Amygdala (tissue), 56 donors: Measurements from ENCODE around the gene PPM1E.
"Not testable (repeated sequence)": the region's sequence is repeated elsewhere in the genome, so short reads cannot be mapped to it uniquely, and the experiment has no call there.

Experiments
- DNase-seq, 56 donors: peaks; one replicate each; lab custom pipeline; 2025; lab: John Stamatoyannopoulos, UW

PPM1E gene

DNA sequence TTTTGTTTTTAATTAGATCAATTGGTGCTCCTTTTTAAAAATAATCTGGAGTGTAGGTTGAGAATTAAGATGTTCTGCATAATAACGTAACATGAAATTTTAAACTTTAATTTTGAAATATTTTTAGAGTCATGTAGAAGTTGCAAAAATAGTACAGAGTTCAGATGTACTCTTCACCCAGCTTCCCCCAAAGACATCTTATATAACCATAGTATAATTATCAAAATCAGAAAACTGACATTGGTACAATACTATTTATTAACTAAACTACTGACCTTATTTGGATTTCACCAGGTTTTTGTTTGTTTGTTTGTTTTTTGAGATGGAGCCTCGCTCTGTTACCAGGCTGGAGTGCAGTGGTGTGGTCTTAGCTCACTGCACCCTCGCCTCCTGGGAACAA is 76.9 kb downstream of the PPM1E start:
- DNase-seq: no peak

DNA sequence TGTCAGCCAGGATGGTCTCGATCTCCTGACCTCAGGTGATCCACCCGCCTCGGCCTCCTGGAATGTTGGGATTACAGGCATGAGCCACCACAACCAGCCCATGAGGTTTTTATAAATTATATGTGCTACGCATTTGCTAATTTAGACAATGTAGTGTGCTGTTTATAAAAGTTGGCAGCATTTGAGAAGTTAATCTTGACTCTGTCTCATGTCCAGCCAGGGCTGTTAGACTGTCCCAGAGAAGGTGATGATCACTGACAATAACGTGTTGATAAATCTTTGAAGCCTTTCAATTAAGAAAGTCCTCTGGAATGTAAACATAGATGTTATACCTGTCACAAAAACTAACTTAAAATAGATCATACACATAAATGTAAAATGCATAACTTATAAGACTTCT is 82.0 kb downstream of the PPM1E start:
- no peak for DNase-seq

DNA sequence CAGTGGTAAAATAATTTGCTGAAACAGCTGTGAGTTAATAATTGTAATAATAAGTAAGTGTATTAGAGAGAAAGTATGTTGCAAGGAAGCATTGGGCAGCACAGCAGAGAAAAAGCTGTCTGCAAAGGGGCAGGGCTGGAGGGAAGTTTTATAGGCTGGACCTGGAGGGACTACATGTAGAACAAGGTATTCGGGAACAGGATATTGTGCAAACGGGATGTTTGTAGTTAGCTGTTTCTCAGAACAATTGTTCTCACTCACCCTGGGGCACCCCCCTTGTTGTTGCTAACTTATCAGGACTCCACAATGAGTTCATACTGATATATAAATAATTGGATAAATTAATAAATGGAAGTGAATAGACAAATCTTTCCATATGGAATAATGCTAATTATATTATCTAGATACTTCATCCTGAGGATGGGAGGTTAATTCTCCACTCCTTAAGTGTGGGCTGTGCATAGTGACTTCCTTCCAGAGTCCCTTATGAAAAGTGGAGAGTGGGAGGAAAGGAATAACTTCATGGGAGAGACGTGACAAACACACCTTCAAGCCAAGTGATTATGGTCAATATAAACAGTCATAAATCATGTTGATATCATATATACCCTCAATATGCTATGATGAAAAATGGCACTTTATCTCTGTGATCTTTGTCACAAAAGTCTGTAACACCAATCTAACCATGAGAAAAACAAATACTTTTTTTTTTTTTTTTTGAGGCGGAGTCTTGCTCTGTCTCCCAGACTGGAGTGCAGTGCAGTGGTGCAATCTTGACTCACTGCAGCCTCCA is 85.4 kb downstream of the PPM1E start:
- DNase-seq: no peak

DNA sequence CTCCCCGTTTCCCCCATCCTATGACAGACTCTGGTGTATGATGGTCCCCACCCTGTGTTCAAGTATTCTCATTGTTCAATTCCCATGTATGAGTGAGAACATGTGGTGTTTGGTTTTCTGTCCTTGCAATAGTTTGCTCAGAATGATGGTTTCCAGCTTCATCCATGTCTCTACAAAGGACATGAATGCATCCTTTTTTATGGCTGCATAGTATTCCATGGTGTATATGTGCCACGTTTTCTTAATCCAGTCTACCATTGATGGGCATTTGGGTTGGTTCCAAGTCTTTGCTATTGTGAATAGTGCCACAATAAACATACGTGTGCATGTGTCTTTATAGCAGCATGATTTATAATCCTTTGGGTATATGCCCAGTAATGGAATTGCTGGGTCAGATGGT is 90.8 kb downstream of the PPM1E start:
- not testable (repeated sequence) for DNase-seq

DNA sequence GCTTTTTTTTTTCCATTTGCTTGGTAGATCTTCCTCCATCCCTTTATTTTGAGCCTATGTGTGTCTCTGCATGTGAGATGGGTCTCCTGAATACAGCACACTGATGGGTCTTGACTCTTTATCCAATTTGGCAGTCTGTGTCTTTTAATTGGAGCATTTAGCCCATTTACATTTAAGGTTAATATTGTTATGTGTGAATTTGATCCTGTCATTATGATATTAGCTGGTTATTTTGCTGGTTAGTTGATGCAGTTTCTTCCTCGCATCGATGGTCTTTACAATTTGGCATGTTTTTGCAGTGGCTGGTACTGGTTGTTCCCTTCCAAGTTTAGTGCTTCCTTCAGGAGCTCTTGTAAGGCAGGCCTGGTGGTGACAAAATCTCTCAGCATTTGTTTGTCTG is 94.5 kb downstream of the PPM1E start:
- DNase-seq: not testable (repeated sequence)

DNA sequence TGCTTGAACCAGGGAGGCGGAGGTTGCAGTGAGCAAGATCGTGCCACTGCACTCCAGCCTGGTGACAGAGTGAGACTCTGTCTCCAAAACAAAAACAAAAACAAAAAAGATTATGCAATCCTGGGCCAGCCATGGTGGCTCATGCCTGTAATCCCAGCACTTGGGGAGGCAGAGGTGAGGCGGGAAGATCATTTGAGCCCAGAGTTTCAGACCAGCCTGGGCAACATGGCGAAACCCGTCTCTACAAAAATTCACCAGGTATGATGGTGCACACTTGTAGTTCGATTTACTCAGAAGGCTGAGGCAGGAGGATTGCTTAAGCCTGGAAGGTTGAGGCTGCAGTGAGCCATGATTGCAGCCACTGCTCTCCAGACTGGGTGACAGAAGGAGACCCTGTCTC is 109.6 kb downstream of the PPM1E start:
- no peak for DNase-seq

DNA sequence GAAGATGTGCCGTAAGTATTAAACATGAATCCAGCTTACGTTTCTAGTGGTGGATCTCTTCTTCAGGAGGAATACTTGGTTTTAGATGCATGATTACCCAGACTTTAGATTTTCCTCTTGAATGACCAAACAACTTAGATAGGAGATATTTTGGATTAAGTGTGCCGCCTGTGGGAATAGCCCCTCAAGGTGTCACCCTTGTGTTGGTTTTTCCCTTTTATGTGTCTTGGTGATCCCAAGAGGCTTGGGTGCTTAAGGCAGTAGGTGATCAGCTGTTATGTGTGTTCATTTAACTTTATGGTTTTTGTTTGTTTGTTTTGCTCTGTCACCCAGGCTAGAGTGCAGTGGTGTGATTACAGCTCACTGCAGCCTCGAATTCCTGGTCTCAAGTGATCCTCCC is 115.1 kb downstream of the PPM1E start:
- DNase-seq: no peak

DNA sequence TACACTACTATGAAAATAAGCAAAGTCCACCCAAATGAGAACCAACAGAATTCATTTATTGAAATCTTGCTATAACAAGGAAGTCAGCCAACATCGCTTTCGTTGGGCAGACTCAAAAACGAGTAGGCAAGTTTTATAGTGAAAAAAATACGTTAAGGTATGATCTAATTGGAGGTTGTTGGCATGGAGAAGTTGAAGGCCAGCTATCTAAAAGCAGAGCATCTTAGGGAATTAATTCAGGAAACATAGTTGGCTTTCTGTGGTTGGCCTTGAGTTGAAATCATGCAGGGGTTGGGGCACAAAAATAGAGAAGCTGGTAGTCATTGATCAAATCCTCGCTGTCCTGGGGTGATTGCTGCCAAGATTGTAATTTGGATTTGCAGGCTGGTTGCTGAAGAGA is 118.3 kb downstream of the PPM1E start:
- DNase-seq: no peak

DNA sequence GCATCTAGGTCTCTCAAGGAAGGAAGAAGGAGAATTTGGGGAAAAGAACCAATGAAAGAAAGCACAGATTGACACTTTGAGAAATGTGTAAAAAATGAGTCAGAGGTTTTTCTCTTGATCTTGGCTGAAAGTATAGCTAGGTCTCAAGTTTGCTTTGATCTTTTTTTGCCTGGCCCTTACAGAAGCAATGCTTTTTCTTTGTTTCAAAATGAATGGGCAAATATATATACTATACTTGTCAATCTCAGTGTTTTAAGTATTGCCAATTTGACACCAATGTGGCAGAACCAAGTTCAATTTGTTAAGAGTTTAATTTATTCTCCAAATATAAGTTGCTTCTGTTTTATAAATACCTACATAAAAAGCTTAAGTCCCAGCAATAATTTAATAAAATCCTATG is 119.6 kb downstream of the PPM1E start:
- DNase-seq: no peak

DNA sequence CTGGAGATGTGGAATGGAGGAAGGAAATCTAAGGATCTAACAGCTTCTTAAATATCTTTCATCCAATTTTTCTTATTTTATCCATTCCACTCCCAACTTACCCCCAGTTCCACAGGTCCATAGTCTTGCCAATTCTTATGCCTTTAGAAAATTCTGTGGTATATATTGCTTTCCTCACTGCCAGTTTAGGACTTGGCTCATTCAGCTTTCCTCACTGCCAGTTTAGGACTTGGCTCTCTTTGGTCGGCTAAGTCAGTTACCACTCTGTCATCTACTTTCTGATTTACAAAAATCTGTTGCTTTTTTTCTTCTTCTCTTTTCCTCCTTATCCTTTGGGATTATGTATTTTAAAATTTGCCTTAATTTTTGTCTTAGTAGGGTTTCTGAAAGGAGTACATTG is 128.5 kb downstream of the PPM1E start:
- no peak for DNase-seq

DNA sequence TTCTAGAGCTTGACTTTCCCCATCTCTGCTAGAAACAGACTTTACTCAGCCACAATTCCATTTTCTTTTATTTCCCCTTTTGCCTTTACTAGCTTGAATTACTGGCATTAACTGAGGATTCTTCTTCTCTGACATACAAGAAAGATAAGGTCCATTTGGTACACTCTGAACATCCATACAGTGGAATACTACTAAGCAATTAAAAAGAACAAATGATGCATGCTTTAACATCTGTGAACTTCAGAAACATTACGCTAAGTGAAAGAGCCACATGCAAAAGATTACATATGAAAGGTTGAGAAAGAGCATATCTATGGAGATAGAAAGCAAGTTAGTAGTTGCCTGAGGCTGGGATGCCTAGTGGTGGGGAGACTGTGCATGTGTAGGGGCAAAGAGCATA is 130.9 kb downstream of the PPM1E start:
- no peak for DNase-seq

DNA sequence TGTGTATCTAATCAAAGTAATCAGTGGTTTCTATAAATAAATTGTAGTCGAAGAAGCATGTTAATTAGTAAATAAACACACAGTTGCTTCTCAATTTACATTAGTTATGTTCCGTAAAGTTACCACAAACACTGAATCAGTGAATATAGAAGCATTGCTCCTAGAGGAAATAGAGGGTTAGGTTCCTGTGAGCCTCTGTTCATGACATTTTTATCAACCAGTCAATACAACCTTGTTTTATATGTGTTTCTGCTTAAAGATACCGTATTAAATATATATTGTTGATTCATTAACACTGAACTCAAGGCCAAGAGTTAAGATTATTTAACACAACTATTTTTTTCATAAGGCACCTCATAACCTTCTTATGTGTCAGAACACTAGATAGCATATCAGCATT is 134.3 kb downstream of the PPM1E start:
- no peak for DNase-seq

DNA sequence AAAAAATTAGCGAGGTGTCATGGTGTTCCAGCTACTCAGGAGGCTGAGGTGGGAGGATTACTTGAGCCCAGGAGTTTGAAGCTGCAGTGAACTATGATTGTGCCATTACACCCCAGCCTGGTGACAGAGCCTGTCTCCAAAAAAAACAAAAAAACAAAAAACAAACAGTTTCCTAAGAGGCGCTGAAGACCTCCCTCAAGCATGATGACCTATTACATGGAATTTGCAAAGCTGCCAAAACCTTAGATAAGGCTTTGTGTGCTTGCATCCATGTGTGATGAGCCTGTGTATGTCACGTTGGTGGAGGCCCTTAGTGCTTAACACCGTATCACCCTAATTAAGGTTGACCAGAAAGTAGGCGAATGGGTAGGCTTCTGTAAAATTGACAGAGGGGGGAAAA is 143.5 kb downstream of the PPM1E start:
- DNase-seq: no peak

DNA sequence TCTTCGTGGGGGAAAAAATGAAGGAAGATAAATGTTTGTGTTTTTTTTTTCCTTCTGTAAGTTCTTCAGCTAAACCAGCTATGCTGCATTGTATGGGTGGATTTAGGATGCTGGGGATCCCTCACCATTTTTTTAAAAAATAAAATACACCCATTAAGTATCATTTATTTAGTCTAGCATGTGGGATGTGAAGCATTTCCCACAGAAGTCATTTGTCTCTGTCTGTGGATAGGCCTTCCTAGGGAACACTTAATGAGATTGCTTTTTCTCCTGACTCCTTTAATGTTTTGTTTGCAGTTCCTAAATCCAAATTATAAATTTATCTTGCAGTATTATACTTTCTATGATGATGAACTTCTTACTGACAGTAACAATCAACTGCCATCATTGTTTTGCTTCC is 146.7 kb downstream of the PPM1E start:
- DNase-seq: no peak

DNA sequence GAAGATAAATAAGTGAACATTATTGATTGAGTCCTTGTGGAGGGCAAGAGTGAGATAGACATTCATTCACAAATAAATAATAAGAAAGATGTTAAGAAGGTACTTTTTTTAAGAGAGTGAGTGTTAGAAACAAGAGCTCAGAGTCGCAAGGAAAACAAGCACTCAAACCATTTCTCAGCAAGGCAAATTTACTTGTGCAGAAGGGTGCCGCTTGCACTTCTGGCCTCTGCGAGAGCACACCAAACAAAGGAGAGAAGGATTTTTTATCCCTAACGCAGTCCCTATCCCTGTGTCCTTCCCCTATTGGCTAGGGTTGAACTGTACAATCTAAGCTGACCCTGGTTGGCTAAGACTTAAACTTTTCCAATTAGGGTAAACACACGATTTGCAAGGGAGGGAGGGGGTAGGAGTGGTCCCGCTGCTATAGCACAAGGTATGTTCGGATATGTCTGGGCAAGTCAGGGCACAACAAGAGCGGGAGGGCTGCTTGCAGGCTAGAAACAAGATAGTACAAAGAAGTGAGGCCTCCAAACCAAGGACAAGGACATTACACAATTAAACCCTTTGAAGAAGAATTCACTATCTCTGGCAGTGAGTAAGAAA is 156.2 kb downstream of the PPM1E start:
- no peak for DNase-seq

DNA sequence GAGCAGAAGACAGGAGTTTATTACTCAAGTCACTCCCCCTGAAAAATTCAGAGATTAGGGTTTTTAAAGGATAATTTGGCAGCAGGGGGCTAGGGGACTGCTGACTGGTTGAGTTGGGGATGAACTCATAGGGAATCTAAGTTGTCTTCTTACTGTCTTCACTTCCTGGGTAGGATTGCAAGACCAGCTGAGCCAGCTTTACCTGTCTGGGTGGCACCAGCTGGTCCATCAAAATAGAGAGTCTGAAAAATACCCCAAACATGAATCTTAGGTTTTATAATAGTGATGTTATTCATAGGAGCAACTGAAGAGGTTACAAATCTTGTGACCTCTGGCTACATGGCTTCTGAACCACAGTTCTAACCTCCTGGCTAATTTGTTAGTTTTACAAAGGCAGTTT is 157.9 kb downstream of the PPM1E start:
- no peak for DNase-seq

DNA sequence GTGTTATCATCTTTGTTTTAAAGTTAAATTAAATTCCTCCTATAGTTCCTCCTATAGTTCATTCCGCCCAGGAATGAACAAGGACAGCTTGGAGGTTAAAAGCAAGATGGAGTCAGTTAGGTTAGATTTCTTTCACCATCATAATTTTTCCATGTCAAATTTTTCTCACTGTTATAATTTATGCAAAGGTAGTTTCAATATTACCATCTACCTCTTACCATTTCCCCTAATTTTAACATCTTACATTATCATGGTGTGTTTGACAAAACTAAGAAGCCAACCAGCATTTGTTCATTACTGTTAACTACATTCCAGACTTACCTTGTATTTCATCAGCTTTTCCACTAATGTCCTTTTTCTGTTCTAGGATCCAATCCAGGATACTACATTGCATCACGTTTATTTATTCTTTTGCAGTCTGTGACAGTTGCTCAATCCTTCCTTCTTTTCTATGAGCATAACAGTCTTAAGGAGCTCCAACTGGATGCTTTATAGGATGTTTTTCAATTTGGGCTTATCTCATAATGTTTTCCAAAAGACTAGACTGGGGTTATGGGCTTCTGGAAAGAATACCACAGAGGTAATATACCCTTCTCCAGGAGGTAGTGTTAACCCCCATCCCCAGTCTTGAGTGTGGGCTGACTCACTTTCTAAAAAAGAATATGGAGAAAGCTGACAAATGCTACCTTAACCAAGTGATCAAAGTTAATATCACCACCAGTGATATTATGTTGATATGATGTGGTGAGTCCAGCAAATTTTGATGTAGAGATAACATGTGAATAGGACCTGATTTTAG is 158.5 kb downstream of the PPM1E start:
- no peak for DNase-seq

DNA sequence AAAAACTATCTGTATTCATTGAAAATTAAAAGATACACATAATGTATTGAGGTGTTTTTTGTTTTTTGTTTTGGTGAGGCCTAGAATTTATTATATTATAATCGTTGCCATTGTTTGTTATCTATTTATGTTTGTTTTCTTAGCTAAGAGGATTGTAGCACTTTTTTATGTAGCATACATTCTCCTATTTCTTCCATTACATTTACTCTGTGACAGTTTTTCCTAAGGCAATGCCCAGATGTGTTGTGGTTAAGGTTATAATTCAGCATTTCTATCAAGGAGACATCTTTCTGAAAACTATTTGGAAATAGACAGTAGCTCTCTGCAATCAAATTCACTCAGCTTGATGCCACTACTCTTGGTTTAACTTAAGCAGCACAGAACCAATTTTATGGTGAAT is 161.6 kb downstream of the PPM1E start:
- no peak for DNase-seq

DNA sequence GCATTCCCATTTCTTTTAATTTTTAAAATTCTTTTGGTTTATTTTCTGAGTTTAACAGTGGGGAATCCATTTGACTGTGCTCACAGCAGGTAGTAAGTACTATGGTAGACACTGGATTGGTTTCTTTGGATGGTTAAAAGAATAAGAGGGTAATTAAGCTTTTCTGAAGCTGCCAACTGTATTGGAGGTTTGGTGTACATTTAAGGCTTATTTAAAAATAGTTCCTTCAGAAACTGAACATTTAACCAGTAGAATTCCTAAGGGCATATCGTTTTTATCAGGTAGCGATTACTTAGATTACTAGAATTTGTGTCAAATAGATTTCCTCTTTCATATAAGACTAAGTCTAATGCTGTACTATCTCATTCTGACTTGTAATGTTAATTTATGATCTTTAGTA is 162.4 kb downstream of the PPM1E start:
- no peak for DNase-seq

DNA sequence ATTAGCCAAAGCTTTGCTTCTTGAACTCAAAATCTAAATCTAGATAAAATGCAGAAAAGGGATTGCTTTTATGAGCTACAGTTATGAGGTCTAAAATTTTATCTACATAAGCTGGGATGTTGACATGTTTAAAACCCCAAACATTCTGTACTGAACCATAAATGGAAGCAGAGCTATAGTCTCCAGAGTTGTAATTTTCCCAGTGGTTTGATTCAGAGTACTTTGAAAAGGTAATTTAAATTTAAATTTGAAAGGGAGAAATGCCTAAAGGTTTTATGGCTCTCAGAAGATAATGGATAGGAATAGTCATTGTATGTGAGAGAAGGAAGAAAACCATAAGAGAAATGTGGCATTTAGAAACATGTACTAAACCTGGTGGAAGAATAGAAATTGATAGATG is 163.2 kb downstream of the PPM1E start:
- DNase-seq: no peak

DNA sequence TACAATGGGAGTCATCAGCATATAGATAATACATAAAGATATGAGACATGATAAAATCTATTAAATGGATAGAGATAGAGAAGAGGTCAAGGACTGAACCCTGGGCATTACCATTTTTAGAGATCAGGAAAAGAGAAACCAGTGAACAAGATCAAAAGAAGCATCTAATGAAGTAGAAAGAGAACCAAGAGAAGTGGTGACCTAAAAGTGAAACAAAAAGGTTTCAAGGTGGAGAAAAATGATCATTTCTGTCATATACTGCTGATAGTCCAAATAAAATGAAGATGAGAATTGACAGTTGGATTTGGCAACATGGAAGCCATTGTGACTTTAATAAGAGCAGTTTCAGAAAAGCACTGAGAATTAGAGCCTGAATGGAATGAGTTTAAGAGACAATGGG is 165.1 kb downstream of the PPM1E start:
- no peak for DNase-seq

DNA sequence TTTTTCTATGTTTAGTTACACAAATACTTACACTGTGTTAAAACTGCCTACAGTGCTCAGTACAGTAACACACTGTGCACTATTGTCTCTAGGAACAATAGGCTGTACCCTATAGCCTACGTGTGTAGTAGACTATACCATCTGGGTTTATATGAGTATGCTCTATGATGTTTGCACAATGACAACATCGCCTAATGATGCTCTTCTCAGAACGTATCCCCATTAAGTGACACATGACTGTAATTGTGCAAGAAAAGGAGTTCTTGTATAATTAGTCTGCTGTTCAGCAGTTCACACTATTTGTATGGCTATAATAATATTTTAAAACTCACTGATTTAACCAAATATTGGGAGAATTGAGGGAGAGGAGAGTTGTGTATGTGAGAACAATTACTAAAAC is 177.3 kb downstream of the PPM1E start:
- no peak for DNase-seq
